BLaER1 (cell line): ENCODE results near the gene INPP5F.
"Not testable (repeated sequence)": the region's sequence is repeated elsewhere in the genome, so short reads cannot be mapped to it uniquely, and the experiment has no call there.

Source experiments
- H3K27ac ChIP-seq: shearing (Covaris generic); formaldehyde crosslinking; 2 replicates; pipeline ENCODE4 v1.8.1; 2022
- H3K27me3 ChIP-seq: shearing (Covaris generic); formaldehyde crosslinking; 2 replicates; pipeline ENCODE4 v1.8.1; 2022
- H3K36me3 ChIP-seq: shearing (Covaris generic); formaldehyde crosslinking; 2 replicates; pipeline ENCODE4 v1.8.1; 2022
- H3K4me1 ChIP-seq: shearing (Covaris generic); formaldehyde crosslinking; 2 replicates; pipeline ENCODE4 v1.8.1; 2022
- H3K4me2 ChIP-seq: shearing (Covaris generic); formaldehyde crosslinking; 2 replicates; pipeline ENCODE4 v1.8.1; 2022
- H3K4me3 ChIP-seq: shearing (Covaris generic); formaldehyde crosslinking; 2 replicates; pipeline ENCODE4 v1.8.1; 2022
- H3K9ac ChIP-seq: shearing (Covaris generic); formaldehyde crosslinking; 2 replicates; pipeline ENCODE4 v1.8.1; 2022
- H3K9me3 ChIP-seq: shearing (Covaris generic); formaldehyde crosslinking; 2 replicates; pipeline ENCODE4 v1.8.1; 2022
- H4K20me1 ChIP-seq: shearing (Covaris generic); formaldehyde crosslinking; 2 replicates; pipeline ENCODE4 v1.8.1; 2022
- Cebpa-rat ChIP-seq: shearing (Covaris generic); IDR thresholded peaks from 2 replicates; pipeline ENCODE4 v1.8.1; 2022

INPP5F gene

GRCh38 chr10:119783665-119784027, 57.8 kb downstream of the INPP5F start:
- peak overlapping the region; percentile 75 for H3K4me2 ChIP-seq
- peak overlapping the region; percentile 49 for H3K4me3 ChIP-seq
- peaks cover 19% of the 10 kb centered on the region for H3K9me3 ChIP-seq
- peaks cover 17% of the 10 kb centered on the region; the same call in 1 of the 2 replicates for H3K36me3 ChIP-seq
- no peak for TF ChIP-seq Cebpa-rat
- H3K27me3 ChIP-seq, result no peaks in the 10 kb centered on the region
- H3K4me1 ChIP-seq, result peaks cover 70% of the 10 kb centered on the region
- peak overlapping the region; percentile 82 for H3K27ac ChIP-seq
- H3K9ac ChIP-seq, result peak overlapping the region; percentile 44
- H4K20me1 ChIP-seq, result no peaks in the 10 kb centered on the region

- Histone ChIP-seq H3K9me3 (peaks cover 11% of the 10 kb centered on the region), H3K4me1 (peaks cover 70% of the 10 kb centered on the region), H3K4me2 (peak overlapping the region; percentile 75), H4K20me1 (no peaks in the 10 kb centered on the region), H3K4me3 (peak overlapping the region; percentile 49), H3K27me3 (no peaks in the 10 kb centered on the region), H3K27ac (peak overlapping the region; percentile 82), H3K36me3 (peaks cover 18% of the 10 kb centered on the region; the same call in 1 of the 2 replicates), H3K9ac (peak overlapping the region; percentile 44)
- no peak for TF ChIP-seq Cebpa-rat
Observed at GRCh38 chr10:119784340-119785067, 58.7 kb downstream of the INPP5F start.

GRCh38 chr10:119786117-119786769, 60.4 kb downstream of the INPP5F start:
- Histone ChIP-seq H3K27me3 (no peaks in the 10 kb centered on the region), H3K4me3 (no peak overlapping the region), H3K9me3 (no peaks in the 10 kb centered on the region), H3K4me1 (peaks cover 67% of the 10 kb centered on the region), H3K9ac (no peak overlapping the region), H4K20me1 (no peaks in the 10 kb centered on the region), H3K4me2 (peak overlapping the region; percentile 75), H3K36me3 (peaks cover 5% of the 10 kb centered on the region), H3K27ac (no peak overlapping the region)
- no peak for TF ChIP-seq Cebpa-rat

GRCh38 chr10:119795101-119795500, 69.3 kb downstream of the INPP5F start:
- H3K4me2 ChIP-seq, H3K27ac ChIP-seq, H3K4me3 ChIP-seq, H4K20me1 ChIP-seq, H3K4me1 ChIP-seq, H3K27me3 ChIP-seq, H3K9me3 ChIP-seq, H3K9ac ChIP-seq: not testable (repeated sequence)
- peaks cover 45% of the 10 kb centered on the region for H3K36me3 ChIP-seq

GRCh38 chr10:119796039-119796438, 70.2 kb downstream of the INPP5F start:
- no peaks in the 10 kb centered on the region for H3K4me1 ChIP-seq
- peaks cover 55% of the 10 kb centered on the region for H3K36me3 ChIP-seq
- no peak overlapping the region for H3K9ac ChIP-seq
- H3K4me2 ChIP-seq, result no peak overlapping the region
- H3K27ac ChIP-seq, result no peak overlapping the region
- H3K9me3 ChIP-seq, result no peaks in the 10 kb centered on the region
- TF ChIP-seq Cebpa-rat, result no peak
- H3K27me3 ChIP-seq, result no peaks in the 10 kb centered on the region
- no peaks in the 10 kb centered on the region for H4K20me1 ChIP-seq
- H3K4me3 ChIP-seq, result no peak overlapping the region

- H3K27me3 ChIP-seq, result no peaks in the 10 kb centered on the region
- peaks cover 10% of the 10 kb centered on the region for H3K4me1 ChIP-seq
- no peak overlapping the region for H3K4me3 ChIP-seq
- peaks cover 70% of the 10 kb centered on the region for H3K36me3 ChIP-seq
- no peak overlapping the region for H3K9ac ChIP-seq
- H3K9me3 ChIP-seq, result no peaks in the 10 kb centered on the region
- no peaks in the 10 kb centered on the region for H4K20me1 ChIP-seq
- no peak overlapping the region for H3K27ac ChIP-seq
- no peak for TF ChIP-seq Cebpa-rat
- H3K4me2 ChIP-seq, result no peak overlapping the region
Observed at GRCh38 chr10:119801176-119801575, 75.3 kb downstream of the INPP5F start.

- H3K9ac ChIP-seq, result no peak overlapping the region
- H3K36me3 ChIP-seq, result peaks cover 70% of the 10 kb centered on the region
- no peaks in the 10 kb centered on the region for H3K27me3 ChIP-seq
- H3K4me3 ChIP-seq, result no peak overlapping the region
- H3K4me1 ChIP-seq, result peaks cover 17% of the 10 kb centered on the region
- TF ChIP-seq Cebpa-rat, result no peak
- no peaks in the 10 kb centered on the region for H3K9me3 ChIP-seq
- H3K4me2 ChIP-seq, result peak overlapping the region; percentile 3; the same call in 1 of the 2 replicates
- no peak overlapping the region for H3K27ac ChIP-seq
- H4K20me1 ChIP-seq, result no peaks in the 10 kb centered on the region
Observed at GRCh38 chr10:119801998-119802538, 76.2 kb downstream of the INPP5F start.

GRCh38 chr10:119803264-119803663, 77.4 kb downstream of the INPP5F start:
- no peaks in the 10 kb centered on the region for H4K20me1 ChIP-seq
- H3K9me3 ChIP-seq, result no peaks in the 10 kb centered on the region
- peaks cover 29% of the 10 kb centered on the region for H3K4me1 ChIP-seq
- H3K27me3 ChIP-seq, result no peaks in the 10 kb centered on the region
- no peak overlapping the region for H3K4me2 ChIP-seq
- H3K27ac ChIP-seq, result no peak overlapping the region
- H3K36me3 ChIP-seq, result peaks cover 67% of the 10 kb centered on the region
- no peak overlapping the region for H3K9ac ChIP-seq
- no peak overlapping the region for H3K4me3 ChIP-seq
- no peak for TF ChIP-seq Cebpa-rat

- Histone ChIP-seq H3K27ac (no peak overlapping the region), H4K20me1 (no peaks in the 10 kb centered on the region), H3K4me1 (peaks cover 46% of the 10 kb centered on the region), H3K9me3 (no peaks in the 10 kb centered on the region), H3K9ac (no peak overlapping the region), H3K4me2 (no peak overlapping the region), H3K27me3 (no peaks in the 10 kb centered on the region), H3K4me3 (no peak overlapping the region), H3K36me3 (peaks cover 51% of the 10 kb centered on the region)
- TF ChIP-seq Cebpa-rat, result no peak
Observed at GRCh38 chr10:119805702-119806230, 79.9 kb downstream of the INPP5F start.
